ENCODE data around the gene BRME1.
"Not testable (repeated sequence)": the region's sequence is repeated elsewhere in the genome, so short reads cannot be mapped to it uniquely, and the experiment has no call there.

Gene BRME1

GRCh38 chr19:13865571-13866462 lies 40.1 kb downstream of the BRME1 start:
- no peak for DNase-seq

- no peak for DNase-seq
These were observed 41.0 kb downstream of the BRME1 start for GRCh38 chr19:13864667-13865570.

- no peak for DNase-seq
These were observed 41.8 kb downstream of the BRME1 start for GRCh38 chr19:13864046-13864666.

- DNase-seq: peak; percentile 73 to 75
These were observed 44.0 kb downstream of the BRME1 start for GRCh38 chr19:13861714-13862531.

- no peak for DNase-seq
These were observed 44.6 kb downstream of the BRME1 start for GRCh38 chr19:13861392-13861713.

GRCh38 chr19:13860679-13861391 lies 45.1 kb downstream of the BRME1 start:
- DNase-seq: no peak

GRCh38 chr19:13859361-13859880 lies 46.5 kb downstream of the BRME1 start:
- peak in 1 of 2 experiments; percentile 25 for DNase-seq

- DNase-seq: no peak
These were observed 49.4 kb downstream of the BRME1 start for GRCh38 chr19:13856497-13856896.

- DNase-seq: not testable (repeated sequence)
These were observed 53.7 kb downstream of the BRME1 start for GRCh38 chr19:13852171-13852707.

GRCh38 chr19:13851734-13852114 lies 54.2 kb downstream of the BRME1 start:
- not testable (repeated sequence) for DNase-seq

GRCh38 chr19:13850910-13851733 lies 54.8 kb downstream of the BRME1 start:
- no peak for DNase-seq

- DNase-seq: no peak
These were observed 55.7 kb downstream of the BRME1 start for GRCh38 chr19:13849991-13850909.

- DNase-seq: no peak
These were observed 56.9 kb downstream of the BRME1 start for GRCh38 chr19:13848798-13849676.

GRCh38 chr19:13848340-13848677 lies 57.6 kb downstream of the BRME1 start:
- DNase-seq: no peak

GRCh38 chr19:13847407-13848339 lies 58.2 kb downstream of the BRME1 start:
- peak; percentile 49 to 51 for DNase-seq

GRCh38 chr19:13846557-13847406 lies 59.1 kb downstream of the BRME1 start:
- DNase-seq: peak; percentile 76 to 81
